IPS-18a (cell line): ENCODE measurements around the gene DYNLL2.
"Not testable (repeated sequence)": the region's sequence is repeated elsewhere in the genome, so short reads cannot be mapped to it uniquely, and the experiment has no call there.

Experiments used
- H3K27ac ChIP-seq: one replicate; pipeline ENCODE4 v1.5.1; 2013; ENCODE audit warnings: low read length
- H3K27me3 ChIP-seq: one replicate; pipeline ENCODE4 v1.6.1; 2013; ENCODE audit warnings: mild to moderate bottlenecking, low read length; ENCODE audit not compliant: control insufficient read depth, insufficient read depth
- H3K36me3 ChIP-seq: one replicate; pipeline ENCODE4 v1.6.1; 2013; ENCODE audit warnings: low read depth, low read length; ENCODE audit not compliant: control insufficient read depth
- H3K4me1 ChIP-seq: one replicate; pipeline ENCODE4 v1.6.1; 2013; ENCODE audit warnings: low read depth, low read length; ENCODE audit not compliant: control insufficient read depth
- H3K4me3 ChIP-seq: one replicate; pipeline ENCODE4 v1.5.1; 2013; ENCODE audit warnings: low read length
- H3K9ac ChIP-seq: one replicate; pipeline ENCODE4 v1.6.1; 2013; ENCODE audit warnings: mild to moderate bottlenecking, low read length, moderate library complexity
- H3K9me3 ChIP-seq: one replicate; pipeline ENCODE4 v1.6.1; 2013; ENCODE audit warnings: low read depth, low read length; ENCODE audit not compliant: control insufficient read depth

DYNLL2 gene

DNA sequence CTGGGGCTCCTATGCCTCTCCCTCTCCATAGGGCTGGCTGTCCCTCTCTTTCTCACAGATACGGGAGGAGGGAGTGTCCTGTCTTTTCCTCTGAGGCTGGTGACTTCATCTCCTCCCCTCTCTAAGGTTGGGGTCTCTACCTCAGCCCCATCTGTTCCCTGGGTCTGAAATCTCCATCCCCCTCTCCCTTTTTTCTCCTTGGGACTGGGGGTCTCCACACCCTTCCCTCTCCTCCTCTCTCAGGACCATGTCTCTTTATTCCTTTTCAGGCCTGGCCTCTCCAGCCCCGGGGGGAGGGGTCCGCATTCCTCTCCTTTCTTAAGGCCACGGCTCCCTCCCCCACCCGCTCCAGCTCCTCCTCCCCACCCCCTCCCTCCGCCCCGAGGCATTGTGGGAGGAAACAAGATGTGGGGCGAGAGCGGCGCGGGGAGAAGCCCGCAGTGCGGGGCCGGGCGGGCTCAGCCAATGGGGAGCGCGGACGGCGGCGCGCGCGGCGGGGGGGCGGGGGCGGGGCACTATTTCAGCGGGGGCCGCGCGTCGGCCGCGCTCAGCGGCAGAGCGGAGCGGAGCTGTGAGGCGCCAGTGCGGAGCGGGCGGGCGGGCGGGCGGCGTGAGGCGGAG is at the start of gene DYNLL2:
Gene DYNLL2, plus strand, starts transcription at position 550 of the 621 bp plus-strand sequence. CDS start 3,672 bp downstream, outside the sequence.
- Histone ChIP-seq H3K4me1 (peaks cover 24% of the 10 kb centered on the region), H3K36me3 (peaks cover 30% of the 10 kb centered on the region), H3K27ac (peak within 1 kb of the TSS; percentile 98), H3K9me3 (no peaks in the 10 kb centered on the region), H3K27me3 (no peaks in the 10 kb centered on the region), H3K4me3 (peak within 1 kb of the TSS; percentile 83), H3K9ac (peak within 1 kb of the TSS; percentile 71)

DNA sequence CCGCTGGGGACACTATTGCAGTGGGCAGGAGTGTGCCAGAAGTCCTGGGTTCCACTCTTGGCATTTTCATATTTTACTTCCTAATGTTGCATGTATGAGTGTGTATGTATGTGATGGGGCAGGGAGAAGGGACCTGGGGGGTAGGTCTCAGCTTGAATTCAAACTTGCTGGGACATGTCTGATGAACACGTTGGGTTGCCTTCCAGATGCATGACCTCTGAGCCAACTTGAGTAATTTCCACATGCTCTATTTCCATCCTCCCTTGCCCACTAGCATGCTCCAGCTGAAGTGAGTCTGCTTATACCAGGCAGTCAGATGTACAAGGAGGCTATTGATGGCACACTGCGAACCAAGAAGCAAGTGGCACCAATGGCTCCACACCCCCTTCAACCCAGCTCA is 43.2 kb upstream of the DYNLL2 start:
- Histone ChIP-seq H3K9me3 (no peaks in the 10 kb centered on the region), H3K4me3 (no peak overlapping the region), H3K27ac (no peak overlapping the region), H3K27me3 (no peaks in the 10 kb centered on the region), H3K4me1 (no peaks in the 10 kb centered on the region), H3K9ac (no peak overlapping the region), H3K36me3 (no peaks in the 10 kb centered on the region)

DNA sequence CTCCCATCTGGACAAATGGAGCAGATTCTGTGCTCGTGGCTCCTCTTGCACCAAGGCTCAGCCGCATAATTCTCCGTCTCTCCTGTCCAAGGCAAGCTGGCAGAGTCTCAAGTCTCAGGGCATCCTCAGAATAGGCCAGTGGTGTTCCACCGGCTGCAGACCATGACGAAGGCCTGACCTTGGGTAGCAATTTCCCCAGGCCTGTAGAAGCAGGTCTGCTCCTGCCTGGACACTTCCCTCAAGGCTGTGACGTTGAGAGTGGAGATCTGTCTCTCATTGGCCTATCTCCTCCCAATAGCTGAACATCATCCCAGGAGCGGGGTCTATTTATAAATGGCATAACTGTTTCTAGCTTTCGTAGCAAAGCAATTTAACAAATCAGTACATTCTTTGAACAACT is 42.8 kb upstream of the DYNLL2 start:
- H3K36me3 ChIP-seq, result no peaks in the 10 kb centered on the region
- no peaks in the 10 kb centered on the region for H3K4me1 ChIP-seq
- no peak overlapping the region for H3K27ac ChIP-seq
- no peak overlapping the region for H3K9ac ChIP-seq
- H3K4me3 ChIP-seq, result no peak overlapping the region
- H3K27me3 ChIP-seq, result no peaks in the 10 kb centered on the region
- H3K9me3 ChIP-seq, result no peaks in the 10 kb centered on the region

DNA sequence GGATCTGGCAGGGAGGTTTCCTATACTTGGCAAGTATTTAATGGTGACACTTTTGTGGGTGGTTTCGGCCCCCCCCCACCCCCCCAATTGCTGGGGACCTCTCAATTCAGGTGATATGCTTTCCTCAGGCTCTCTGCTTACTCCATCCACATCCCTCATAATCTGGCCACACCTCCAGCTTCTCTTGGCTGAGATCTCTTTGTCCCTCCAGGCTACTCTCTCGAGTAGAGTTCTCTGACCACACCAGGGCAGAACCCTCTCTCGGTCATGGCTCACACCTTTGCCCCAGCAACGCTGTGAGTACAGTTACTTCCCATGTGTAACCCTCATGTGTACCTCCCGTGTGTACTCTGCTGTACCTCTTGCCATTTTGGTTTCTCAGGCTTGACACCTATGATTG is 42.1 kb upstream of the DYNLL2 start:
- H3K27ac ChIP-seq, result no peak overlapping the region
- no peak overlapping the region for H3K4me3 ChIP-seq
- no peaks in the 10 kb centered on the region for H3K4me1 ChIP-seq
- H3K9ac ChIP-seq, result no peak overlapping the region
- no peaks in the 10 kb centered on the region for H3K36me3 ChIP-seq
- H3K27me3 ChIP-seq, result no peaks in the 10 kb centered on the region
- no peaks in the 10 kb centered on the region for H3K9me3 ChIP-seq

DNA sequence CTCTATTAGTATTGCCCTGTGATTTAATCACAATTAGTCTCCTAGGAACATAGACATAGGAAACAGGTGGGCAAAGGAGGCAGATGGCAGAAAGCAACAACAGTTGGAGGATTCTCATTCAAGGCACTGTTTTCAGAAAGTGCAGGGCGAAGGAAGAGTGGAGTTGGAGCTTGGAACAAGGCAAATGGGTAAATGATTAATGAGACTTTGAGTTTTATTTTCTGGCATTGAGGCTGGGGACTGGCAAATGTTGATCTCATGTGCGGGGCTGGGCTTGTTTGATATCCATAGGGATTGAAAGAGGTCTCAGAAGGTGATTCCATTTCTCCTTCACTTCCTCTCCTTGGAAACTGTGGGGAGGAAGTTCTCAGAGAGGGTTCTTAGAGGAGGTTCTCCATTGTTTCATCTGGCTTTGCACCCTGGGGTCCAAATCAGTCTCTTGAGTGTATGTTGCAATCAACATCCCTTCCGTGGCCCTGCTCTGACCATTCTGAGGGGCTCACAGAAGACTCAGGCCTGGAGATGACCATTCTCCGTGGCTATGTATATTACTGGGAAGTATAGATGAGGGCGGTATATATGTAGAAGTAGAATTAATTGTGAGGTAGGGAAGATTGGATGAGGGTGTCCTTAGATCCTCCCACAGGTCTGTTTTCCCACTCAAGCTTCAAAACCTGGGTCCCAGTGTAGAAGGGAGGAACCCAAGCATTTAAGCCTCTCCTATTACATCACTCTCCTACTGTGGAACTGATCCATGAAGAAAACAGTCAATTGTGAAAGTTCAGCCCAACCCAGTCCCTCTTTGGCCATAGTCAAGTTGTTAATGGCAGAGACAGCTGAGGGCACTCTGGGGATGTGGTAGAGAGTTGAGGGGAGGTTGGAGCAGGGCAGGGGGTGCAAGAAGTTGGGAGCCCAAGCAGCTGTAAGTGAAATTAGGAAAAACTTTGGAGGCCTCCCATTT is 39.7 kb upstream of the DYNLL2 start:
- Histone ChIP-seq H3K9ac (no peak overlapping the region), H3K36me3 (no peaks in the 10 kb centered on the region), H3K9me3 (no peaks in the 10 kb centered on the region), H3K27ac (no peak overlapping the region), H3K4me1 (peaks cover 5% of the 10 kb centered on the region), H3K4me3 (no peak overlapping the region), H3K27me3 (peaks cover 3% of the 10 kb centered on the region)

DNA sequence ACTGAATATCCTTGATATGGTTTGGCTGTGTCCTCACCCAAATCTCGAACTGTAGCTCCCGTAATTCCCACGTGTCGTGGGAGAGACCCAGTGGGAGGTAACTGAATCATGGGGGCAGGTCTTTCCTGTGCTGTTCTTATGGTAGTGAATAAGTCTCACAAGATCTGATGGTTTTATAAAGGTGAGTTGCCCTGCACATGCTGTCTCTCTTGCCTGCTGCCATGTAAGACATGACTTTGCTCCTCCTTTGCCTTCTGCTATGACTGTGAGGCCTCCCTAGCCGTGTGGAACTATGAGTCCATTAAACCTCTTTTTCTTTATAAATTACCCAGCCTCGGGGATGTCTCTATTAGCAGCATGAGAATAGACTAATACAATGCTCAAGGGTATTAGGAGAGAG is 39.0 kb upstream of the DYNLL2 start:
- not testable (repeated sequence) for H3K27ac ChIP-seq, H3K9me3 ChIP-seq

DNA sequence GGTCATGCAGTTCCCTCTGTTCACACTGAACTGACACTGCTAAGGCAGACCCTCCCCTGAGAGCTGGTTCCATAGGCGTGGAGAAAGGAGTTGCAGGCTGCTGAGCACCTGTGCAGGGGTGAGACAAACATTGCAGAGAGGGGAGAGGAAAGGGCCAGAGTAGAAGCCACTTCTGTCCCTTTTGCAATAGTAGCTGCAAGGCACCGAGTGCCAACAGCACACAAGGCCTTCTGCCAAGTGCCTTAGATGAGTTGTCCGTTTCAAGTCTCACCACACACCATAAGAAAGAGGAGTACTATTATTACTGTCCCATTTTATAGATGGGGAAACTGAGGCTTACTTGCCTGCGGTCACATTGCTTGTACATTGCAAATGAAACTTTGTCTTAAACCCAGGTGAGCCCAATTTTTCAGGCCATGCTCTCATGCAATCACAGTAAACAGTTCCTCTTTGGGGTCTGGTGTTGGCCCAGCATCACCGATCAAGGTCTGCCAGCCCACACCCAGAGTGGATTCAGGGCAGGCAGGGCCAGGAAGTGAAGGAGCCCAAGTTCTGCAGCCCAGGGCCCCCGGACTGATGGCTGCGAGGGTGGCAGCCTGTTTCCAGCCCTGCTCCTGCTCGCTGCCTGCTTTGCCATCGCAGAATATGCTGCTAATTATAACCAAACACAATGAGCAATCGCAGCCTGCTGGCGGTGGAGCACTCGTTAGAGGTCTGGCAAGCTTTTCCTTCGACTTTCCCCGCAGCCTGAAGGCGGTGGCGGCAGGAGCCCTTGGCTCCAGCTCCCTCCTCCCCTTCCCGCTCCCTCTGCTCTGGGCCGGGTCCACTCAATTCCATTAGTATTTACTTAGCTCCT is 36.8 kb upstream of the DYNLL2 start:
- no peak overlapping the region for H3K9ac ChIP-seq
- H3K36me3 ChIP-seq, result no peaks in the 10 kb centered on the region
- H3K4me1 ChIP-seq, result peaks cover 5% of the 10 kb centered on the region
- no peaks in the 10 kb centered on the region for H3K9me3 ChIP-seq
- no peak overlapping the region for H3K27ac ChIP-seq
- H3K4me3 ChIP-seq, result no peak overlapping the region
- H3K27me3 ChIP-seq, result peaks cover 3% of the 10 kb centered on the region

More for the DNA sequence above, 39.0 kb upstream of the DYNLL2 start:
- not testable (repeated sequence) for H3K4me1 ChIP-seq, H3K27me3 ChIP-seq, H3K9ac ChIP-seq, H3K4me3 ChIP-seq, H3K36me3 ChIP-seq

DNA sequence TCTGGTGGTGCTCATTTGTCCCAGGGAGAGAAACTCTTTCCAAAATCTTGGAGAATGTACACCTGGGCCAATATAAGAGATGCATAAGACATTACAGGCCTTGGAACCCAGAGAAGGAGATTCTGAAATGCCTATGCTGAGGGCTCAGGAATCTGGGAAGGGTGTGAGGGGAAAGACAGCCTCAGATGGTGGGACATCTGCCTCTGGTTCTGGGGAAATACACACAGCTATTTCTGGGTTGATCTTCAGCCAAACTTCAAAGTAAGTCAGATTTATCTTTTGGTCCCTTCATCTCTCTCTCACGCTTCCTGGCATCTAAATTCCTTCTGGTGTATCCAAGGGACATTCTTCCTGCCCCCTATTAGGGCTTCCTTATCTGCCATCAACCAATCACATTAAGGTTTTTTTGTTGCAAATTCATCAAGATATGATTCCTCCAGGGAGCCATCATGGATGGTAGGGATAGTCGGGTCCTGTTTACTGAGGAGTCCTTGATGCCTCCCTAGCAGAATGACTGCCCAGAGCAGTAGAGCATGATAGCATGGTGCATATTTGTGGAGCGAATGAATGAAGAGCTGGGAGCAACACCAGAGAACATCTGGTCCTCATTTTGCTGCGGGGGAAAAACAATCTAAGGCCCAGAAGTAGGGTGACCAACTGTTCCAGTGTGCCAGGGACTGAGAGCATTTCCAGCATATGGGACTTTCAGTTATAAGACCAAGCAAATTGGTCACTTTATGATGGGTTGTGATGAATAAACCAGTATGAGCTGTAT is 35.7 kb upstream of the DYNLL2 start:
- Histone ChIP-seq H3K27me3 (peaks cover 3% of the 10 kb centered on the region), H3K9ac (no peak overlapping the region), H3K36me3 (no peaks in the 10 kb centered on the region), H3K9me3 (no peaks in the 10 kb centered on the region), H3K4me1 (peaks cover 5% of the 10 kb centered on the region), H3K4me3 (no peak overlapping the region), H3K27ac (no peak overlapping the region)

DNA sequence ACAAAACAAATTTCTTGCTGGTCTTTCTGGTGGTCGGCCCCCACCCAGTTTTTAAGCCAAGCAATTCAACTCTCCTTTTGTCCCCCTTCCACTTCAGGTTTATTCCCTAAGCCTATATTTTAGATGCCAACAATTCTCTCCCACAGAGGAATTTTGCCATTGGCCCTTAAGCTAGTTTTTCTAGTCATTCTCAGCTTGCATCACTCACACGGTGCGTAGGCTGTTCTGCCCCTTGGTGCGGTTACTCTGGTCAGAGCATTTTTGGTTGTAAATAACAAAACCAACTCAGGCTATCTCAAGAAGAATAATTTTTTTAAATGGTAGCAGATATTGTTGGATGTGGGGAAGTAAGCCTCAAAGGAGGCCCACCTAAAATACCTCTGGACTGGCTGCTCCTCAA is 33.7 kb upstream of the DYNLL2 start:
- peaks cover 3% of the 10 kb centered on the region for H3K27me3 ChIP-seq
- H3K36me3 ChIP-seq, result no peaks in the 10 kb centered on the region
- no peak overlapping the region for H3K9ac ChIP-seq
- no peaks in the 10 kb centered on the region for H3K9me3 ChIP-seq
- H3K27ac ChIP-seq, result no peak overlapping the region
- peaks cover 5% of the 10 kb centered on the region for H3K4me1 ChIP-seq
- no peak overlapping the region for H3K4me3 ChIP-seq

DNA sequence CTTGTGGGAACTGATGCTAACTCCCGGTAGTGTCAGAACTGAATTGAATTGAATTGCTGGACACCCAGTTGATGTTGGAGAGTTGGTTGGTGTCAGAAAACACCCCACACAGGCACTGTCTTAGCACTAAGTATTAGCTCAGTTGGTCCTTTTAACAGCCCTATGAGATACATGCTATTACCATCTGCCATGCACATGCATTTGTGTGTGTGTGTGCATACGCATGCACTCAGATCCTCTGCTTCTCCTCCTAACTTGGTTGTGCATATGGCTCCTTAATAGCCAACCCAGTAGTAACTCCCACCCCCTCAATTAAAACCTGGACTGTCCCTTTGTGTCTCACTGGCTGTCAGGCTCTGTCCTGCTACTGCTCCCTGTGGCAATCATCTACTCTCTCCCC is 32.3 kb upstream of the DYNLL2 start:
- no peak overlapping the region for H3K9ac ChIP-seq
- H3K9me3 ChIP-seq, result no peaks in the 10 kb centered on the region
- no peaks in the 10 kb centered on the region for H3K36me3 ChIP-seq
- no peak overlapping the region for H3K4me3 ChIP-seq
- no peak overlapping the region for H3K27ac ChIP-seq
- peaks cover 5% of the 10 kb centered on the region for H3K4me1 ChIP-seq
- H3K27me3 ChIP-seq, result peaks cover 3% of the 10 kb centered on the region

DNA sequence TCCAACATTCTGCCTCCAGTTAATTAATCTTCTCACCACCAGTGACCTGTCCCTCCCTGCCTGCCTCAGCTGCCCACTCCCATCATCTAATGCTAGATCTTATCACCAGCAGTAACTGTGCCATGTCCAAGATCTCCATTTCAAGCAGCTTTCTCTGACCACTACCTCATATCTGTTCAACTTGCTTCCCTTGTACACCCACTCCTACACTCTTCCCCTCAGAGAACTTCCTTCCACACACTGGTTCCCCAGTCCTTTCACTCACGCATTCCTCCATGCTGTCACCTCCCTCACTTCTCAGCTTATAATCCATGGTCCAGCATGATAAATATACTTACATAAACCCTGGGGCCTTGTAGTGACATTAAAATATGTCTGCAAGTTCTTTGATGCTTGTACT is 31.8 kb upstream of the DYNLL2 start:
- Histone ChIP-seq H3K4me3 (no peak overlapping the region), H3K36me3 (no peaks in the 10 kb centered on the region), H3K27me3 (peaks cover 3% of the 10 kb centered on the region), H3K9me3 (no peaks in the 10 kb centered on the region), H3K27ac (no peak overlapping the region), H3K4me1 (peaks cover 5% of the 10 kb centered on the region), H3K9ac (no peak overlapping the region)
